GM12892 (cell line): ENCODE measurements around the gene ITPR3.

Source experiments
- DNase-seq: peaks from one replicate; pipeline ENCODE4 v3.0.0; 2011; ENCODE audit not compliant: insufficient read length
- FAIRE-seq: peaks from 2 replicates; lab custom pipeline; 2011; peaks lifted over from hg19 to GRCh38; lab: Jason Lieb, UNC
- POLR2A ChIP-seq: IDR thresholded peaks from 2 replicates; pipeline ENCODE4 v1.6.1; 2011; ENCODE audit warnings: low read depth, low read length, control low read depth
- POLR2AphosphoS5 ChIP-seq: IDR thresholded peaks from 2 replicates; pipeline ENCODE4 v1.6.1; 2011; ENCODE audit warnings: low read depth, low read length, control low read depth
- TAF1 ChIP-seq: IDR thresholded peaks from 2 replicates; pipeline ENCODE4 v1.6.1; 2011; ENCODE audit warnings: low read depth, mild to moderate bottlenecking, control low read depth, low read length, borderline replicate concordance

ITPR3 gene

DNA sequence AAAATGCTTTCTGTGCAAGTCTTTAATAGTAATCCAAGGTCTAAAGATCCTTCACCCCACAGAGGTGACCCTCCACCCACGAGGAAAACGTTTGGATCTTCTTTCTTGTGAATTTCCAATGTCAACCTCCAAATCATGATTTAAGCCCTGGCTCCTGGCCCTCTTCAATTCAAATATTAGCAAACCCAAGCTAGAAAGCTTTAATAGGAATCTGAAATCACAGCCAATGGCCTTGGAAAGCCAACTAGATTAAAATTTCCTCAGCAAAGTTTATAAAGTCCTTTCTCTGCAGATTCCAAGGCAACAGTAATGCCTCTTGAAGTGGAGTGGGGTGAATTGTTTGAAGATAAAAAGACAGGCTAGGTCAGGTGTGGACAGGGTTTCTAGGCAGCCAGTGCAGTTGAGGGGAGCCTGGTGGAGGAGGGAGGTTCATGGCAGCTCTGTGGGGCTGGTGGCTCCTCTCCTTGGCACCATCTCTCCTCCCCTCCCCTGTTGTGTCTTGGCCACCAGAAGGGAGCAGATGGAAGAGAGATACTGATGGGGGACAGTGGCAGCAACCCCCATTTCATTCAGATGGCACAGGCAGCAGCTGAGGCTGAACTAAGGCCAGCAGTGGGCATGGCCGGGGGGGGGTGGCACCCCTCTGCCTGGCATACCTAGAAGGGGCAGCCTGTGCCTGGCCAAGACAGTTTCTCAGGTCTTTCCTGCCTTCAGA, 102.4 kb downstream of the ITPR3 start:
- FAIRE-seq: no peak
- TF ChIP-seq POLR2AphosphoS5: no peak
- no peak for TF ChIP-seq POLR2A
- no peak for TF ChIP-seq TAF1
- no peak for DNase-seq

DNA sequence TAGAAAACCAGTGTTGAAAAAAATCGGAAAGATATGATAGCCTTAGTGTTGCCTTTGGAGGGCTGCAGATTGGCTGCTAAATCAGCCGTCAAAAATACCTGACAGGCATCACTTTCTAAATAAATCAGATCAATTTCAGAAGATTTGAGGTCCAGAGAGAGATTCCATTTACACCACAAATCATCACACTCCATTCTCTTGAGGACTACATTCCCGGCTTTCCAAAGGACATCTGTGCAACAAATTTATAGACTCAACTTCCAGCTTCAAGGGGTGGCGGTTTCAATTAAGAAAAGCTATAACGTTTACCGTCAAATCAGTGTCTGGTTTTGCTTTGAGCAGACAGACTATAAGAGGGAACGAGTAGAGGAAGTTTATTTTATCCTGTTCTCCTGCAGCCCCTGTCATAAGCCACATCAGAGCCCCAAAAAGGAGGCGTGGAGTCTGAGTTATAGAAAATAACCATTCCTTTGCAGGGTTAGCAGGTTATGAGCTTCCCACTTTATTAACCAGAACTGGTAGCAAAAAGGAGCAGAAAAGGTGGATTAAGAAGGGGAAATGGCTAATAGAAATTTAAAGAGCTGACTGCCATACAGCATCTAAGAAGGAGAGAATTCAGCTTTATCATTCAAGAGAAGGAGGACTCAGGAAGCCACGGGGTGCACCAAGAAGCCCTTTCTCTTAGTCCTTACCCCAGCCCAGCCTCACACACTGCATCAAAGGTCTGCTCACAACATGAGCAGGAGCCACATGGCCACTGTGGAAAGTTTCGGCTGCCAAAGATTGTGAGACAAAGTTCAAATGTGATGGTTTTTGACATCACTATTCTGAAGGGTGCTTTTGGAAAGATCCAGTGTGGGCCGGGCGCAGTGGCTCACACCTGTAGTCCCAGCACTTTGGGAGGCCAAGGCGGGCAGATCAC, 103.2 kb downstream of the ITPR3 start:
- TF ChIP-seq POLR2AphosphoS5 (no peak), TAF1 (no peak), POLR2A (no peak)
- no peak for FAIRE-seq
- DNase-seq: no peak

DNA sequence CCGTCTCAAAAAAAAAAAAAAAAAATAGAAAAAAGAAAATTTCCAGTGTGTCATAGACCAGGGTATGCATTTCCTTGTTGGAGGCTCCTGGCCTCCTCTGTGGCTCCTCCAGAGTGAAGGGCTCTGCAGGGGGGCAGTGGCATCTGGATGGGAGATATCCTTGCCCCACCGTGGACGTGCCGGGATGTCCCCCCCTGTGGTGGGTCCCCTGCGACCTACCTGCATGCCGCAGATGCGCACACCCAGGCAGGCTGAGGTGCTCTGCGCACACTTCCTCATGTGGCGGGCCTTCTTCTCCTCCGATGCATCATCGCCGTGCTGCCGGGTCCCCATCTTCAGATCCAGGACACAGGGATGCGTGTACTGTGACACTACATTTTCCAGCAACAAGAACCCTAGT, 104.1 kb downstream of the ITPR3 start:
- no peak for TF ChIP-seq POLR2AphosphoS5
- TF ChIP-seq TAF1: no peak
- TF ChIP-seq POLR2A: no peak

DNA sequence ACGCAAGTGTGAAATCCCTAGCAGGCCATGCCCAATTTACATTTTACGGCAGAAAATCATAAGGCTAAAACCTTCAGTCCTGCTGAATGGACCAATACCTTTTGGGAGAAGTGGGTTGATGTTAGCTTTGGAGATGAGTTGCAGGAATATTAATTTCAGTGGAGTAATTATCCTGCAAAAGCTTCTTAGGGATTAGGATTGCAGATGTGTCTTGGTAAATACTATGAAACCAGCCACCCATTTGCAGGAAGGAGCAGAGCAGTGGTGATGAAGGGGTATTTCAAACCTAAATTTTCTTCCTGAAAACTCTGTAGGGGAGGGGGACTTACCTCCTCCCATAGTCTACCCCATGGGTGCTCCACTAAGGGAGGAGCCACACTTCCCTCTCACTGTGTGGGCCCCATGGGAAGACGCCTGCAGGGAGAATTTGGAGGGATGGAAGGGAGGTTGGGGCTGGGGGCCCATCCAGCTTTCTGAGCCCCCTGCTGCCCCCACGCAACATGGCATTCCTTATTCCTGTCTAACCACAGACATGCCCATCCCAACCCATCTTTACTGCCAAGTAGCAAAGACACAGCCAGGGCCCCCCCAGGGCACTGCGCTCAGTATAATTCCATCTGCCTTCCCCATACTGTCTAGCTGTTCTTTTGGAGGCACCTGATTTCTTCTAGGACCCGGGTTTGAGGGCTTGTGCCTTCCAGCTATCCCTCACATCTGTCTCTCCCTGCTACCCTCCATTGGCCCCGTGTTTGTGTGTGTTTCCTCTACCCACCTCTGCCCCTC, 105.0 kb downstream of the ITPR3 start:
- FAIRE-seq: no peak
- DNase-seq: no peak
- TF ChIP-seq POLR2AphosphoS5: no peak
- no peak for TF ChIP-seq TAF1
- no peak for TF ChIP-seq POLR2A

More for the DNA sequence above, 104.1 kb downstream of the ITPR3 start:
- FAIRE-seq: no peak
- no peak for DNase-seq

DNA sequence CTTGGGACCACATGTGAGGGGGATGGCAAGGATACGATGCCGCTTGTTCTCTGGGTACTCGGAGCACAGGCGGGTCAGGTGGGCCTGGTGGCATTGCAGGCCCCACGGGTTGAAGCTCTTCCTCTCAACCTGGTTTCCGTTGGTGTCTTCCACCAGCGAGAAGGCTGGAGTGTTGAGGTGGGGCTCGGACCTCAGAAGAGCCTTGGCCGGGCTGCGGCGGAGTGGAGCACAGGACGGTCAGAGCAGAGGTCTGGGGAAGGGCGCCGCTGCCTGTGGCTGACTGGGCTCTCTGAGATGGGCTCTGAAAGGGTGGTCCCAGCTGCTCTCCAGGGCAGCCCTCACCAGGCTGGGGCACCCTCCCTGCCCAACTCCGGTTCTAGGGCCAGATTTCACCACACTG, 105.6 kb downstream of the ITPR3 start:
- no peak for TF ChIP-seq POLR2AphosphoS5
- no peak for TF ChIP-seq TAF1
- no peak for TF ChIP-seq POLR2A
- FAIRE-seq: no peak
- DNase-seq: no peak

DNA sequence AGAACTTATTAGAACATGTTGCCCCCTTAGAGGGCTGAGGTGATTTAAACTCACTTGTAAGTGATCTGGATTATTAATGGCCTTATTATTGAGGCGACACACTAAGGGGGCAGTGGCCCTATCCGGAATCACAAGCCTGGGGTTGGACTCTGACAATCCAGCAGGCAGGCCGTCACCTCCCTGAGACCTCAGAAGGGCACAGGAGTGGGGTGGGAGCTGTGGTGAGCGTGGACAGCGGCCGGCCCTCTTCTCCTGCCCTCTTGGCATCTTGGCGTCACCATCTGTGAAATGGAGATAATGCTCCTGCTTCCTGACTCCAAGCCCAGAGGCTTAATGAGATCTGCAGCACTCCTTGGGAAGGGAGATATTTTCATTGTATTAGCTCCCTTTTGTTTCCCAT, 106.0 kb downstream of the ITPR3 start:
- FAIRE-seq: no peak
- DNase-seq: no peak
- TF ChIP-seq TAF1 (no peak), POLR2AphosphoS5 (no peak), POLR2A (no peak)

DNA sequence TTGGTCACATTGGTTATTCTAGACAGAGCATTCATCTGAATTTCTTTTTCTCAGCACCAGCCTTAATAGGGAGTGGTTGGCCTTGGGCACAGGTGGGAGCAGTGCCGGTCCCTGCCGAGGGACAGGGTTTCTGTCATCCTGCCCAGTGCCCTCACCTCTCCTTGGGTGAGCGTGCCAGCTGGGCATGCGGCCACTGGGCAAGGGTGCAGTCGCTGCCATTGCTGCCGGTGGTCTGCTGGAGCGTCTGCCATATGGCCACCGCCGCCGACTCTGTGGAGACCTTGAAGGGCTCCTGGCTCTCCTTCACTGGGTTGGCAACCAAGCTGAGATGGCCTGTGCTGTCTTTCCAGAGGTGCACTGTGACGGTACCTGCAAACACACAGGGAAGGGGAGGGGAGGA, 106.8 kb downstream of the ITPR3 start:
- TF ChIP-seq POLR2A (no peak), TAF1 (no peak), POLR2AphosphoS5 (no peak)
- no peak for DNase-seq
- FAIRE-seq: no peak

DNA sequence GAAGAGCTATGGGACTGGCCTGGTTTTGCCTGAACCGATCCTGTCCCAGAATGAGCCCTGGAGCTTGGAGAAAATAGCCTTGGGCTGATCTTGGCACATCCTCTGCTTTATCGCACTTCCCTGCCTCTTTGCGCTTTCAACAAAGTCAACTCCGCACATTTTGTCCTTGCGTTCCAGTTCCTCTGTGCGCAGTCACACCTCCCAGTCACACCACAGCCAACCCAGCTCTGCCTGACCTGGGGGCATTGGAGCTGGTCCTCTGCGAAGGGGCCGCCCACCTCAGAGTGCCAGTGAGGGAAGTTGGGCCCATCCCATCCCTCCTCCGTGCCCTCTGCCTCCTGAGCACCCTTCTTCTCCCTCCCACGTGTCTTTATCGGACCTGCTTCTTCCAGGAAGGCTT, 107.3 kb downstream of the ITPR3 start:
- DNase-seq: no peak
- FAIRE-seq: no peak
- no peak for TF ChIP-seq TAF1
- TF ChIP-seq POLR2AphosphoS5: no peak
- no peak for TF ChIP-seq POLR2A

DNA sequence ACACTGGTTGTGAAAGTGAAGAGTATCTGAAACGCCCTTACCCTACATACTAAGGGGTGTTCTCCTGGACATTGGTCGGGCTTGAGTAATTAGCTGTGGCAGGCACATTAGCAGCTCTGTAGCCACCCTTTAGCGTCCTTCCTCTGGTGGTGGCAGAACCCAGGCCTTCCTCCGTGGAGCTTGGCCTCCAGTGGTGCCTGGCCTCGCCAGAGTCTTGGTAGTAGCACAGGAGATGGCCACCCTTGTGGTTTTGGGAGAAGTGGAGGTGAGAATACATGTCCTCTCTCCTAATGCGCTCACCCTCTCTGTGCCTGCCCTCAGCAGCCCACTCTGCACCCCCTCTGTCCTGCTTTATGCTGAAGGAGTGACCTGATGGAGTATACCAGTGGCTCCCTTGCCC, 107.9 kb downstream of the ITPR3 start:
- TF ChIP-seq TAF1 (no peak), POLR2AphosphoS5 (no peak), POLR2A (no peak)
- FAIRE-seq (no peak), DNase-seq (no peak)

DNA sequence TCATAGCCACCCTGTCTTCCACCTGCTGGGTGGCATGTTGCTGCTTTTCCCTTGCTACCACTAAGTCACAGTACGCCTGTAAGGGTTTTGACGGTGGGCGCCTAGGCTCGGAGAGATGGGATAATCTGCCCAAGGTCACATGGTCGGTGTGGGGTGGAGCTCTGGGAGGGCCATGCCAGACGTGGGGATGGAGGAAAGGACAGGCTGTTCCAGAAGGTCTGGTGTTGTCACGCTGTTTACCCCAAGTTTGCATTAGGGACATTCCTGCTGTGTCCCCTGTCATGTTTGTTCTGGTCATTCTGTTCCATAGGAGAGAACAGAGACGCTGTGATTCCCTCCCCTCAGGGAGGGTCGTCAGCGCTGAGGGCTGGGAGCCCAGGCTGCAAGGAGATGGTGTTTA, 109.5 kb downstream of the ITPR3 start:
- TF ChIP-seq POLR2A: no peak
- TF ChIP-seq TAF1: no peak
- no peak for TF ChIP-seq POLR2AphosphoS5
- FAIRE-seq (no peak), DNase-seq (no peak)

DNA sequence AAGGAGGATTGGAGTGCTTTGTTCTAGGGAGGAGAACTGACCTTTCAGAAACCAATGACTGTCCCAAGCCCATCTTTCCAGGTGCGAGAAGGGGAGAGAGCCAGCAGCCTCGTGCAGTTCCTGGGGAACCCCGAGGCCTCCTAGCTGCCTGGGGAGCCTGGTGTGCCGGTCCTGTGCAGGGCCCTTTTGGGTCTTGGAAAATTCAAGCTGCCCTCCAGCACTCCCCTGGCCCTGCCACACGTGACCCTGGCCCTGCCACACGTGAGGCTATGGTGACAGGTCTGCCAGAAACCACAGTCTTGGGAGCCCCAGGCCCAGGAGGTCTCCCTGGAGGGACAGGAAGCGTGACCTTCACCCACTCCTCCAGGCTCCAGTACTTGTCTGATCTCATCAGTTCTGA, 109.9 kb downstream of the ITPR3 start:
- no peak for DNase-seq
- TF ChIP-seq POLR2A: no peak
- TF ChIP-seq TAF1: no peak
- no peak for TF ChIP-seq POLR2AphosphoS5
- FAIRE-seq: no peak
